Right lobe of liver (tissue), 6 donors: Measurements from ENCODE around the gene HNMT. TPM values are rescaled to one million over a fixed set of nuclear protein-coding genes. Genes with fewer than 3 reads are reported as not detected.
A peak's percentile ranks its signal among the peaks of the same experiment; 100 is the strongest.

Source experiments
- ATAC-seq, 4 donors: fragments of 200-7000 bp; cut with Tn5 transposase; one replicate each; pipeline ENCODE4 v1.9.1; 2020; ENCODE audit warnings: mild to moderate bottlenecking in 4 of 4, moderate library complexity in 4 of 4
- DNase-seq, 3 donors: peaks; one replicate each; pipeline ENCODE4 v3.0.0-alpha.2; 2020
- H3K27ac ChIP-seq, 3 donors: fragments of 200-600 bp; one replicate each; pipeline ENCODE4 v1.8.0; 2022
- H3K27me3 ChIP-seq, 2 donors: fragments of 200-600 bp; one replicate each; pipeline ENCODE4 v1.8.0; 2022
- H3K36me3 ChIP-seq, 4 donors: fragments of 200-600 bp; sonication (generic) in 1 of 4; one replicate each; pipeline versions ENCODE4 v1.5.1 to v1.8.0; 2017 to 2022; ENCODE audit warnings: control low read depth in 1 of 4
- H3K4me1 ChIP-seq, 4 donors: fragments of 200-600 bp; sonication (generic) in 1 of 4; one replicate each; pipeline versions ENCODE4 v1.5.1 to v1.8.0; 2017 to 2022; ENCODE audit warnings: control low read depth in 1 of 4
- H3K4me3 ChIP-seq, 3 donors: fragments of 200-600 bp; one replicate each; pipeline ENCODE4 v1.8.0; 2022
- H3K9me3 ChIP-seq, 4 donors: fragments of 200-600 bp; sonication (generic) in 1 of 4; one replicate each; pipeline versions ENCODE4 v1.5.1 to v1.8.0; 2017 to 2022; ENCODE audit warnings: control low read depth in 1 of 4
- POLR2A ChIP-seq: fragments of 450-650 bp; IDR thresholded peaks from one replicate; pipeline ENCODE4 v1.6.1; 2017; ENCODE audit warnings: antibody characterized with exemption, mild to moderate bottlenecking
- WGBS: methylation state at CpG from one replicate; pipeline ENCODE4 v1.1.6; 2018; ENCODE audit warnings: low coverage, low lambda C conversion rate; ENCODE audit not compliant: insufficient coverage; ENCODE audit errors: missing lambda C conversion rate; 5-methylcytosine and 5-hydroxymethylcytosine counted together
- intact Hi-C, 2 donors: fragments of 100-400 bp; cut with DNase I; formaldehyde crosslinking; loops; one replicate each; pipeline versions ENCODE4 v1.11.2 to v1.14.1; 2022
- total RNA-seq, 6 experiments: library from RNA; depleted of rRNA in 2 of 6; stranded (reverse); fragments of >200 nt in 2 of 6; fragmentation: NEBNext Ultra II Directional in 3 of 6; extraction: Animal tissue kit (Norgen Biotek cat#: 25700) in 3 of 6; gene quantifications; one replicate each; pipeline versions ENCODE4 v1.1.0 to v1.2.4, GENCODE V29; 2016 to 2023
- TF ChIP-seq, protein P1 (sequence below), 4 donors: fragments of 200-600 bp in 3 of 4; fragments of 450-650 bp in 1 of 4; IDR thresholded peaks; one replicate each; pipeline versions ENCODE4 v1.5.1 to v1.8.0; 2016 to 2022; ENCODE audit warnings: antibody characterized with exemption in 4 of 4, mild to moderate bottlenecking in 2 of 4
- donor health status: DM: no; HTN: yes; CAD: no.
- donor health status: DM: no; HTN: no; CAD: no.
- donor health status: DM: no; HTN: no; CAD: no.
- donor health status: DM: no; HTN: yes; CAD: no.
- donor health status: DM: no; HTN: yes; CAD: no.

The HNMT gene
- total RNA-seq, 6 experiments from 2014 or later = 47.2 to 101 (median 59.8) TPM

DNA sequence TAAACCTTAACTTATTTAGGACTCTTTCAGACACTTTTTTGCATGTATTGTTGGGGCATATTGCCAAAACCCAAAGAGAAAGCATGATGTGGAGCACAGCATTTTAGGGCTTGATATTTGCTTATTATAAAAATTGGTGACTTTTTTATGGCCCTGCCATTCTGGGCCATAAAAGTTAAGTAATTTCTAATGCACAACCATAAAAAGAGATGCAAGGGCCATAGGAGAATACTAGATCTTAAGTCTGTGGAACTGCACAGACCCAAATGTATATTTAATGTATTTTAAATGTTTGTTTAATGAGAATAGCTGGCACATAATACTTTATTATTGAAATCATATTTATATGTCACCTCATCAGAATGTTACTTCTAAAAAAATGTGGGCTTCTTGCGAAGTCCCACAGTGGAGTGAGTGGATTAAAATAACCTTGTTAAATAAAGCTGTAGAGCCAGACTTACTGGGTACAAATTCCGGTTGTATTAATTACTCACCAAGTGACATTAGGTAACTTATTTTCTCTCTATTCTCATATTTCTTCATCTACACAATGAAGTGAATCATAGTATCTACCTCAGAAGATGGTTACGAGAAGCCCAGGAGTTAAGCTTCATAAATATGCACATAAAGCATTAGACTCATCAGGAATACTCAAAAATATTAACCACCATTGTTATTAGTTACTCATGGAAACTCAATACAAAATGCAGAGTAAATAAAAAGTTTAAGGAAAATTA lies 52.2 kb downstream of the HNMT start:
- Histone ChIP-seq H3K27ac (no peak overlapping the region), H3K4me1 (no peaks in the 10 kb centered on the region), H3K27me3 (no peaks in the 10 kb centered on the region), H3K9me3 (no peaks in the 10 kb centered on the region), H3K36me3 (peaks cover 0 to 9% (median 3%) of the 10 kb centered on the region in 4 donors), H3K4me3 (no peak overlapping the region)
- DNase-seq (no peak), ATAC-seq (no peak)
- WGBS = 85% methylated on average over 3 of the region's 3 CpGs
- intact Hi-C loops = no loop called here
- no peak for TF ChIP-seq POLR2A
- TF ChIP-seq, protein P1, sequence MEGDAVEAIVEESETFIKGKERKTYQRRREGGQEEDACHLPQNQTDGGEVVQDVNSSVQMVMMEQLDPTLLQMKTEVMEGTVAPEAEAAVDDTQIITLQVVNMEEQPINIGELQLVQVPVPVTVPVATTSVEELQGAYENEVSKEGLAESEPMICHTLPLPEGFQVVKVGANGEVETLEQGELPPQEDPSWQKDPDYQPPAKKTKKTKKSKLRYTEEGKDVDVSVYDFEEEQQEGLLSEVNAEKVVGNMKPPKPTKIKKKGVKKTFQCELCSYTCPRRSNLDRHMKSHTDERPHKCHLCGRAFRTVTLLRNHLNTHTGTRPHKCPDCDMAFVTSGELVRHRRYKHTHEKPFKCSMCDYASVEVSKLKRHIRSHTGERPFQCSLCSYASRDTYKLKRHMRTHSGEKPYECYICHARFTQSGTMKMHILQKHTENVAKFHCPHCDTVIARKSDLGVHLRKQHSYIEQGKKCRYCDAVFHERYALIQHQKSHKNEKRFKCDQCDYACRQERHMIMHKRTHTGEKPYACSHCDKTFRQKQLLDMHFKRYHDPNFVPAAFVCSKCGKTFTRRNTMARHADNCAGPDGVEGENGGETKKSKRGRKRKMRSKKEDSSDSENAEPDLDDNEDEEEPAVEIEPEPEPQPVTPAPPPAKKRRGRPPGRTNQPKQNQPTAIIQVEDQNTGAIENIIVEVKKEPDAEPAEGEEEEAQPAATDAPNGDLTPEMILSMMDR (IDR thresholded peaks at IDR 0.05) = no peak

DNA sequence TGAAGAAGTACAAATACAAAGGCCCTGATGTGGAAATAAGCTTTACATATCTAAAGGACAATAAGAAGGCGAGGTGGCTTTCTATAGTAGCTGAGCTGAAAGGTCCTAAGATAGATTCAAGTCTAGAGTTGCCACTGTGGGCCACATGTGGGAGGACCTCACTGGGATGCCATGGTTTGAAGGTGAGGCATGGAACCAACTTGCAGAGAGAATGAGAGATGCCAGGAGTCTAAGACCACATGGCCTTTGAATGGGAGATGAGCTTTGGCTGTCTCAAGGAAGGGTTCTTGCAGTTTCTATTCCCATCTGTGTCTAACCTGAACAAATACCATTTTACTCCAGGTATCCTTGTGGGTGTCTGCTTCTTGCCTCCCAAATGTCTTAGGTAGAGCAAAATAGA lies 53.6 kb downstream of the HNMT start:
- intact Hi-C loops = no loop called here
- ATAC-seq (no peak), DNase-seq (no peak)
- H3K4me1 ChIP-seq = no peaks in the 10 kb centered on the region
- TF ChIP-seq POLR2A = no peak
- TF ChIP-seq, protein P1 (IDR thresholded peaks at IDR 0.05) = no peak
- H3K27me3 ChIP-seq = no peaks in the 10 kb centered on the region
- no peak overlapping the region for H3K27ac ChIP-seq
- no peak overlapping the region for H3K4me3 ChIP-seq
- H3K9me3 ChIP-seq = no peaks in the 10 kb centered on the region
- 100% methylated on average over 1 of the region's 1 CpG for WGBS
- H3K36me3 ChIP-seq = peaks cover 0 to 5% (median under 1%) of the 10 kb centered on the region in 4 donors

DNA sequence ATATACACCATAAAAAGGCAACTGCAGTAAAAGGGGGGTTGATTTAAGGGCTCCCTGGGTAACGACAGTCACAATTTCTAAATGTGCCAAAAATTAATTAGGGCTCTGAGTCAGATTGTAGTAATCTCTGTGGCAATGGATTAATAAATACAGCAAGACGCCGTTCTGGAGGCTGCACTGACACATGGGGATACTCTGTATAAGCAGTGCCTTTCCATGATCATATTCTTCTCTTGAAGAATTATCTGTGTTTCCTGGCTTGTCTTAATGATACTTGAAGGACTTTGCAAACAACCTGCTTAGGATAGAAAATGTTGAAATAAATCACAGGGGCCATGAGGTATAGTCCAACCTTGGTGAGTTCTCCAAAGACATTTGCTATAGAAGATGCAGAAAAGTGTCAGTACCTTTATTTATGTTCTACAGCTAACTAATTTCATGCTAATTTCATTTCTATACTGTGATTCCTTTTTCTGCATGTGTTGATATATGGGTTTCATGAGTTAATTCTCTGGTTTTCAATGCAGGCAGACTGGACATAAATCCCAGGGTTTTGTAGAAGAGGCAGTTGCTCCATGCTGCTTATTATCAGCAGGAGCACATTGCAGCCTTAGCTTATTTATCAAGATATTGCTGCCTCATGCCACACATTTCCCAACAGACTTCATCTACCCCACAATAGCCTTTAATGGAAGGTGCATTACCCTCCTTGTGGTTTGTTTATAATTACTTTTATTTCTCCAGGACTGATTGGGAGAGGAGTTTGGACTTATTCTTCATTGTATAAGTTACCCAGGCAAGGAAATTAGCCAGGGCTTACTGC lies 54.8 kb downstream of the HNMT start:
- no peak for TF ChIP-seq POLR2A
- TF ChIP-seq, protein P1 (IDR thresholded peaks at IDR 0.05) = no peak
- DNase-seq (no peak), ATAC-seq (no peak)
- Histone ChIP-seq H3K27ac (no peak overlapping the region), H3K36me3 (no peaks in the 10 kb centered on the region), H3K4me3 (no peak overlapping the region), H3K4me1 (no peaks in the 10 kb centered on the region), H3K27me3 (no peaks in the 10 kb centered on the region), H3K9me3 (no peaks in the 10 kb centered on the region)
- intact Hi-C loops = no loop called here
- WGBS = 49% methylated on average over 3 of the region's 3 CpGs

DNA sequence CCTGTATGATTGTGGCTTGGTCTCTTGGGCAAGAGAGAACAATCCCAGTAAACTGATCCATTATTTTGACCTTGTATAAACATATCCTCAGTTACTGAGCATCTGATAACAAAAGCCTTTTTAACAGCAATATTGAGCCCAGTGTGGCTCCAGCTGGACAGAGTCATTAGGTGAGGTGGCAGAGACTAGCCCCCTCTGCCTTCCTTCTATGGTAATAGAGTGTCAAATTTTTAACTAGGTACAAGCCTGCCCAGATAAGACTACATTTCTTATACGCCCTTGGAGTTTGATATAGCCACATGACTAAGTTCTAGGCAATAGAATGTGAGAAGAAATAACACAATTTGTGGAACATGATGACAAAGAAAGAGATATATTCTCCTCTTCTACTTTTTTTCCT lies 56.2 kb downstream of the HNMT start:
- H3K4me1 ChIP-seq = no peaks in the 10 kb centered on the region
- no peaks in the 10 kb centered on the region for H3K9me3 ChIP-seq
- TF ChIP-seq, protein P1 (IDR thresholded peaks at IDR 0.05) = peak in 1 of 4 donors; percentile 27
- no peak for TF ChIP-seq POLR2A
- no peaks in the 10 kb centered on the region for H3K36me3 ChIP-seq
- 50% methylated on average over 1 of the region's 1 CpG for WGBS
- no peak for DNase-seq
- no peak overlapping the region for H3K4me3 ChIP-seq
- ATAC-seq = peak; percentile 50 to 60 (median 55)
- intact Hi-C loops = no loop called here
- no peaks in the 10 kb centered on the region for H3K27me3 ChIP-seq
- no peak overlapping the region for H3K27ac ChIP-seq
